Large intestine (tissue), 3 donors: ENCODE data around the gene FNBP1L. TPM values are rescaled to one million over a fixed set of nuclear protein-coding genes. Genes with fewer than 3 reads are reported as not detected.

Experiments
- DNase-seq, 2 donors: peaks; one replicate each; pipeline versions ENCODE4 v3.0.0 to v3.0.0-alpha.2; 2013
- H3K27ac ChIP-seq: one replicate; pipeline ENCODE4 v1.5.1; 2013; ENCODE audit warnings: low read length
- H3K27me3 ChIP-seq: 2 replicates; pipeline ENCODE4 v1.6.1; 2013; ENCODE audit warnings: low read length; ENCODE audit not compliant: control insufficient read depth, insufficient read depth
- H3K36me3 ChIP-seq: 2 replicates; pipeline ENCODE4 v1.6.1; 2013; ENCODE audit warnings: low read length; ENCODE audit not compliant: control insufficient read depth, insufficient read depth
- H3K4me1 ChIP-seq: one replicate; pipeline ENCODE4 v1.6.1; 2013; ENCODE audit warnings: low read length; ENCODE audit not compliant: control insufficient read depth, insufficient read depth
- H3K4me3 ChIP-seq: one replicate; pipeline ENCODE4 v1.5.1; 2013; ENCODE audit warnings: low read length
- H3K9me3 ChIP-seq: one replicate; pipeline ENCODE4 v1.6.1; 2013; ENCODE audit warnings: mild to moderate bottlenecking, low read depth, low read length, moderate library complexity; ENCODE audit not compliant: control insufficient read depth
- WGBS: methylation state at CpG from one replicate; pipeline ENCODE4 v1.1.5; 2013; ENCODE audit warnings: low lambda C conversion rate; ENCODE audit not compliant: insufficient coverage; 5-methylcytosine and 5-hydroxymethylcytosine counted together
- polyA plus RNA-seq: library from polyadenylated mRNA; unstranded; fragments of 120-200 nt; gene quantifications from one replicate; pipeline ENCODE4 v1.2.1, GENCODE V29; 2013

FNBP1L gene
- polyA plus RNA-seq, 1 donor, result 79.5 TPM

GRCh38 chr1:93521618-93522017 is 73.7 kb downstream of the FNBP1L start:
- peaks cover 5% of the 10 kb centered on the region for H3K36me3 ChIP-seq
- no peaks in the 10 kb centered on the region for H3K27me3 ChIP-seq
- H3K27ac ChIP-seq, result no peak overlapping the region
- WGBS, result no CpG with 5 or more reads among the region's 2 CpGs
- peaks cover 2% of the 10 kb centered on the region for H3K4me1 ChIP-seq
- no peaks in the 10 kb centered on the region for H3K9me3 ChIP-seq
- H3K4me3 ChIP-seq, result no peak overlapping the region
- no peak for DNase-seq

GRCh38 chr1:93522721-93523120 is 74.8 kb downstream of the FNBP1L start:
- Histone ChIP-seq H3K4me1 (peaks cover 2% of the 10 kb centered on the region), H3K36me3 (peaks cover 8% of the 10 kb centered on the region), H3K27ac (no peak overlapping the region), H3K27me3 (no peaks in the 10 kb centered on the region), H3K4me3 (no peak overlapping the region), H3K9me3 (no peaks in the 10 kb centered on the region)
- 93% methylated on average over 2 of the region's 4 CpGs for whole genome bisulfite sequencing
- DNase-seq, result no peak

- Histone ChIP-seq H3K9me3 (no peaks in the 10 kb centered on the region), H3K4me1 (no peaks in the 10 kb centered on the region), H3K27ac (no peak overlapping the region), H3K36me3 (peaks cover 10% of the 10 kb centered on the region), H3K27me3 (no peaks in the 10 kb centered on the region), H3K4me3 (no peak overlapping the region)
- WGBS, result 90% methylated on average over 1 of the region's 1 CpG
- DNase-seq, result no peak
These were observed 77.5 kb downstream of the FNBP1L start for GRCh38 chr1:93525431-93525830.

- no peak overlapping the region for H3K4me3 ChIP-seq
- H3K9me3 ChIP-seq, result no peaks in the 10 kb centered on the region
- no peak for DNase-seq
- 100% methylated on average over 1 of the region's 2 CpGs for WGBS
- peaks cover 10% of the 10 kb centered on the region for H3K36me3 ChIP-seq
- peaks cover 1% of the 10 kb centered on the region for H3K4me1 ChIP-seq
- H3K27me3 ChIP-seq, result no peaks in the 10 kb centered on the region
- no peak overlapping the region for H3K27ac ChIP-seq
These were observed 78.5 kb downstream of the FNBP1L start for GRCh38 chr1:93526431-93526830.

- H3K4me1 ChIP-seq, result peaks cover 7% of the 10 kb centered on the region
- no peaks in the 10 kb centered on the region for H3K27me3 ChIP-seq
- no peak overlapping the region for H3K4me3 ChIP-seq
- no peak for DNase-seq
- H3K36me3 ChIP-seq, result peaks cover 13% of the 10 kb centered on the region
- WGBS, result no CpG with 5 or more reads among the region's 1 CpG
- H3K9me3 ChIP-seq, result no peaks in the 10 kb centered on the region
- no peak overlapping the region for H3K27ac ChIP-seq
These were observed 80.5 kb downstream of the FNBP1L start for GRCh38 chr1:93528412-93528811.

GRCh38 chr1:93531193-93531592 is 83.3 kb downstream of the FNBP1L start:
- Histone ChIP-seq H3K27ac (peak overlapping the region; percentile 21), H3K27me3 (no peaks in the 10 kb centered on the region), H3K9me3 (no peaks in the 10 kb centered on the region), H3K4me3 (no peak overlapping the region), H3K4me1 (peaks cover 7% of the 10 kb centered on the region), H3K36me3 (peaks cover 16% of the 10 kb centered on the region)
- peak; percentile 26 to 62 for DNase-seq
- no CpG with 5 or more reads among the region's 2 CpGs for WGBS

GRCh38 chr1:93532780-93533378 is 85.0 kb downstream of the FNBP1L start:
- Histone ChIP-seq H3K36me3 (peaks cover 13% of the 10 kb centered on the region), H3K27me3 (no peaks in the 10 kb centered on the region), H3K4me1 (peaks cover 7% of the 10 kb centered on the region), H3K27ac (no peak overlapping the region), H3K4me3 (no peak overlapping the region), H3K9me3 (no peaks in the 10 kb centered on the region)
- no peak for DNase-seq
- WGBS, result no CpG with 5 or more reads among the region's 3 CpGs

- Histone ChIP-seq H3K27ac (no peak overlapping the region), H3K36me3 (peaks cover 11% of the 10 kb centered on the region), H3K4me3 (no peak overlapping the region), H3K4me1 (peaks cover 7% of the 10 kb centered on the region), H3K27me3 (no peaks in the 10 kb centered on the region), H3K9me3 (no peaks in the 10 kb centered on the region)
- DNase-seq, result no peak
These were observed 85.8 kb downstream of the FNBP1L start for GRCh38 chr1:93533677-93534076.

- H3K36me3 ChIP-seq, result peaks cover 10% of the 10 kb centered on the region
- H3K4me3 ChIP-seq, result no peak overlapping the region
- no peak overlapping the region for H3K27ac ChIP-seq
- no peaks in the 10 kb centered on the region for H3K27me3 ChIP-seq
- H3K4me1 ChIP-seq, result no peaks in the 10 kb centered on the region
- DNase-seq, result no peak
- no peaks in the 10 kb centered on the region for H3K9me3 ChIP-seq
These were observed 89.5 kb downstream of the FNBP1L start for GRCh38 chr1:93537396-93537795.

GRCh38 chr1:93537924-93538323 is 90.0 kb downstream of the FNBP1L start:
- no peak for DNase-seq
- Histone ChIP-seq H3K9me3 (no peaks in the 10 kb centered on the region), H3K27ac (no peak overlapping the region), H3K27me3 (no peaks in the 10 kb centered on the region), H3K4me3 (no peak overlapping the region), H3K36me3 (peaks cover 14% of the 10 kb centered on the region), H3K4me1 (no peaks in the 10 kb centered on the region)
- no CpG with 5 or more reads among the region's 2 CpGs for WGBS

GRCh38 chr1:93541045-93541444 is 93.1 kb downstream of the FNBP1L start:
- 80% methylated on average over 3 of the region's 4 CpGs for WGBS
- no peak for DNase-seq
- Histone ChIP-seq H3K27ac (no peak overlapping the region), H3K4me3 (no peak overlapping the region), H3K9me3 (no peaks in the 10 kb centered on the region), H3K4me1 (no peaks in the 10 kb centered on the region), H3K36me3 (peaks cover 12% of the 10 kb centered on the region), H3K27me3 (no peaks in the 10 kb centered on the region)
